GM23248 (cell line): ENCODE measurements around the gene XKRX.

Experiments used
- EZH2 ChIP-seq: fragments of 200-600 bp; sonication (generic); IDR thresholded peaks from 2 replicates; pipeline ENCODE4 v1.6.1; 2018; ENCODE audit warnings: antibody characterized with exemption, mild to moderate bottlenecking; ENCODE audit not compliant: insufficient read depth, poor library complexity, severe bottlenecking
- EZH2phosphoT487 ChIP-seq: fragments of 200-600 bp; sonication (generic); IDR thresholded peaks from 2 replicates; pipeline ENCODE4 v1.6.1; 2018; ENCODE audit warnings: antibody characterized with exemption, moderate library complexity, mild to moderate bottlenecking, low read depth; ENCODE audit not compliant: insufficient read depth

GRCh38 chrX:100926453-100926852 lies 2.3 kb downstream of the XKRX start:
- TF ChIP-seq EZH2phosphoT487 (no peak), EZH2 (no peak)
